Stimulated activated CD8-positive, alpha-beta memory T cell treated with anti-CD3 and anti-CD28 coated beads, Interleukin-7, amount 100 ng/mL, for 48 hours (primary cell): Measurements from ENCODE around the gene SCAMP4.

Experiments used
- DNase-seq, 2 donors: peaks; one replicate each; pipeline ENCODE4 v3.0.0-alpha.2; 2020; ENCODE audit warnings: low read depth in 1 of 2; ENCODE audit errors: extremely low read depth in 1 of 2

SCAMP4 gene

GRCh38 chr19:1912760-1913505, 7.7 kb downstream of the SCAMP4 start:
- DNase-seq: no peak

DNA sequence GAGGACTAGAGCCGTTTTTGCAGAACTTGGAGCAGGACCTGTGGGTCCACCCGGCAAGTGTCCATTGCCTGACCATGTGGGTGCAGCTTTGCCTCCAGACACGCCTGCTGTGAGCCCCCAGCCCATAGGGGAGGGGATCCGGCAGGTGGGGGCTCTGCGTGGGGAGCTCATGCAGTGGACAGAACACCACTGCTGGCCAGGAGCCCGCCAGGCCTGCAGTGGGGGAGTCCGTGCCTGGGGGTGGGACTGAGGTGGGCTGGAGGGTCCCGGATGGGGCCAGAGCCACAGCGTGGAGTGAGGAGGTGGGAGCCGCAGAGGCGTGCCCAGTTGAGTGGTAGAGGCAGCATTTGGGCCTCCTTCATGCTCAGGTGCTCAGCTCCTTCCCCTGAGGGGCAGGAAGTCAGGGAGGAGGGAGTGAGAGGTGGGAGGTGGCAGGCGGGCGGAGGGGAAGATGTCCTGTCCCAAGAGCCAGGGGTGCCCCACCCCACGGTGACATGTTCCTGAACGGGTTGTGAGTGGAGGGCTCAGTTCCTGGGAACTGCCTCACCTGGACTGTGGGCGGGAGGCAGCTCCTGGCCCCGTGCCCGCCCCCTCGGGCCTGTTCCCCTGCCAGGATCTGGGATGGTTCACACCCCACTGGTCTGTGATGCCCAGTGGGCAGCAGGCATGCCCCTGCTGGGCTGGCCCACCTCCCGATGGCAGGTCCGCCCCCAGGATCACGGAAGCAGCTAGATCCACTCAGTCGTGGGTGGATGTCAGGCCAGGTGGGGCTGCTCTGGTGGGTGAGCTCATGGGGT, 8.8 kb downstream of the SCAMP4 start:
- no peak for DNase-seq

- no peak for DNase-seq
Measured at GRCh38 chr19:1914826-1915341, 9.7 kb downstream of the SCAMP4 start.

GRCh38 chr19:1917146-1917545, 11.9 kb downstream of the SCAMP4 start:
- DNase-seq: no peak

- no peak for DNase-seq
Measured at GRCh38 chr19:1917926-1918325, 12.7 kb downstream of the SCAMP4 start.

DNA sequence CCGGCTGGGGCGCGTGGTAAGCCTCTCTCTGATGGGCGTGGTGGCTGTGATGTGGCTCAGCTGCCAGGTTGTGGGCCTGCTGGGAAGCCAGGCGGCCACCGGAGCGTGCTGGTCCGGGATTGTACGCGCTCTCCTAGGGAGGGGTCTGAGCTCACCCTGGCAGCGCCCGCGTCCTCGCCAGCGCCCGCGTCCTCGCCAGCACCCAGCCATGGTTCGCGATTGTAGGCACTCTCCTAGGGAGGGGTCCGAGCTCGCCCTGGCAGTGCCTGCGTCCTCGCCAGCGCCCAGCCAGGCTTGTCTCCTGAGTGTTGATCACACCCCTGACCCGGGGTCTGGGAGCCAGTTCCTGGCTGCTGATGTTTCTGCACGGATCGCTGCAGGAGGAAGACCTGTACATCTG, 13.8 kb downstream of the SCAMP4 start:
- no peak for DNase-seq

- DNase-seq: no peak
Measured at GRCh38 chr19:1920644-1921043, 15.4 kb downstream of the SCAMP4 start.

DNA sequence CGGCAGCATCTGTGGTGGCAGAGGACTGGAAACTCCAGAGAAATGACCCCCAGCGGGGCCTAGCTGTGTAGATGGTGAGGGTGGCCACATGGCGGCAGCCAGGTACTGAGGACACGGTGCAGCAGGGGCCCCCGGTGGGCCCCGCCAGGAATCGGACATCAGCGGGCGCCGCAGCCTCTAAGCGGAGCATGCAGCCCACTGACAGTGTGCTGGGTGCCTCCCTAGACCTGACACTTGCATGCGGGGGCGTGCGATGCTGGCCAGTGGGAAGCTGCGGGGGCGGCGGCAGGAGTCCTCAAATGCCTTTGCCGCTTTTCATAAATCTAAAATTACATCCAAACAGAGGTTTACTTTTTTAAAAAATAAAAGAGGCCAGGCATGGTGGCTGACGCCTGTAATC, 16.1 kb downstream of the SCAMP4 start:
- no peak for DNase-seq

DNA sequence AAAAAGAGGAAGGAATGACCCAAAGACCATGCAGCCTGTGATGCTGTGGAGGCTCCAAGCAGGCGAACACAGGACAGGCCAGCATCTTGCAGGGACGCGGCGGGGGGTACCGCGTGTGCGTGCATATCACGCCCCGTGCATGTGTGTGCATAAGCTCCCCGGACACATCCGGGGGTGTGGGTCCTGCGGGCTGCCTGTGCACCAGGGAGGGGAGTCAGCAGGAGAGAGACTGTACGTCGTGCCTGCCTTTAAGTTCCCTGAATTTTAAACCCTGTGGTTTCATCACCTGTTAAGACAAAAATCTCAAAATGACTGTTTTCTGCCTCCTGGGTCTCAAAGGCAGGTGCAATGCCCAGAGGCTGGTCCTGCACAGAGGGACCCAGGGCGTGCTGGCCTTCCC, 16.6 kb downstream of the SCAMP4 start:
- no peak for DNase-seq

DNA sequence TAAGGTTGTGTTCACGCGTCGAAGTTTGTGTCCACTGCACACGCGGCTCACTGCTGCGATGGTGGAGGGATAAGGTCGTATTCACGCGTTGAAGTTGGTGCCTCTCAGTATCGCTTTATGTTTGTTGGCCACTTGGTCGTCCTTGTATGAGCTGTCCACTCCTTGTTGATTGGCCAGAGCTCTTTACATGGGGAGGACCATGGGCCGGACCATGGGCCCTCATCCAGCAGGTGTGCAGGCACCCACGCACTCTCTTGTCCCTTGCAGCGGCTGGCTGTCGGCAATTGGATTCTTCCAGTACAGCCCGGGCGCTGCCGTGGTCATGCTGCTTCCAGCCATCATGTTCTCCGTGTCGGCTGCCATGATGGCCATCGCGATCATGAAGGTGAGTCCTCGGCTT, 17.6 kb downstream of the SCAMP4 start:
- no peak for DNase-seq

- no peak for DNase-seq
Measured at GRCh38 chr19:1923319-1923718, 18.1 kb downstream of the SCAMP4 start.

GRCh38 chr19:1924320-1924961, 19.2 kb downstream of the SCAMP4 start:
- no peak for DNase-seq

DNA sequence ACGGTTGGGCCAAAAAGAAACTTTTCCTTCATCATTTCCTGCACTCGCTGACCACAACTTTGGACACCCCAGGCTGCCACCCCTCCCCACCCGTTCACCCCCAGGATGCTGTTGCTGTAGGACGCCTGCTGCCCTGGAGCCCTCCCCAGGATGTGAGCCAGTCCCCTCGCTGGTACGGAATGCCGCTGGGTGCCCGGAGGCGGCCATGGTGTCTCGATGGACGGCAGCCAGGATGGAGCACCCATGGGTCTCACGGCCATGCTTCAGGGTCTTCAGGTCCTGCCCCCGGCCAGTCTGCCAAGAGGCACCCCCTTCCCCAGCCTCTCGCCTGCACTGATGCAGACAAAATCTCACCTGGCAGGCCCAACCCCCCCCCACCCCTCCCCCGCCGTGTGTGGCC, 20.3 kb downstream of the SCAMP4 start:
- no peak for DNase-seq

GRCh38 chr19:1929021-1929742, 24.0 kb downstream of the SCAMP4 start:
- peak; percentile 61 to 72 for DNase-seq

- DNase-seq: no peak
Measured at GRCh38 chr19:1931445-1931844, 26.2 kb downstream of the SCAMP4 start.

- no peak for DNase-seq
Measured at GRCh38 chr19:1932395-1932794, 27.2 kb downstream of the SCAMP4 start.

- DNase-seq: no peak
Measured at GRCh38 chr19:1933244-1933643, 28.0 kb downstream of the SCAMP4 start.

- no peak for DNase-seq
Measured at GRCh38 chr19:1933942-1934341, 28.7 kb downstream of the SCAMP4 start.

DNA sequence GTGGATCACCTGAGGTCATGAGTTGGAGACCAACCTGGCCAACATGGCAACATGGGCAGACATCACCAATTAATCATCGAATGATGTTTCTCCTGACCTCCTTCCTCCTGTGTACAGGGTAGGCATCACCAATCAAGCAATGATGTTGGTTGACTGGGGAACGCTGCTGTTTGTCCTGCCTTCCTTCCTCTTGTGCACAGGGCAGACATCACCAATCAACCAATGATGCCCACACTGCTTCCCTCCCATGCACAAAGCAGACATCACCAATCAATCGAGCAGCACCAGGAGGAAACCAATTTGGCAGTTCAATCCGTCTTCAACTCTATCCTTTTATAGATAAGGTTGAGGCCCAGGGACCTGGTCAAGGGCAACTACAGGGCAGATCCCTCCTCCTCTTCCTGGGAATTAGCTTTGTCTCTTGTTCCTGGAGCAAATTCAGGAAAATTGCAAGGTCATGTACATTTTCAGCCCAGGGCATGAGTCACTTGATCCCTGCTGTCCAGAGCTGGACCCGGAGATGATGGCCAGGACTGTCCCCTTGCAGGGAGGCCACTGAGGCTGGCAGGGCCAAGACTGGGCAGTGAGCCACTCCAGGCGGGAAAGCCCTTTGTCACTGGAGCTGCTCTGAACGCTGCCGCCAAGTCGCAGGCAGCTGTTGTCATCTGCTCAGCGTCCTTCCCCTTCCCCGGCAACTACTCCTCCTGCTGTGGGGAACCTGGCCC, 30.4 kb downstream of the SCAMP4 start:
- DNase-seq: peak in 1 of 2 donors; percentile 19

GRCh38 chr19:1936430-1936829, 31.2 kb downstream of the SCAMP4 start:
- DNase-seq: no peak
